CD4-positive, alpha-beta memory T cell (primary cell): ENCODE data around the gene TMEM91. TPM values are rescaled to one million over a fixed set of nuclear protein-coding genes. Genes with fewer than 3 reads are reported as not detected.

Experiments
- CTCF ChIA-PET: fragments of 350-600 bp; sonication (Branson Sonifier 250); formaldehyde crosslinking; loops from one replicate; lab custom pipeline; 2021; ENCODE audit warnings: inconsistent platforms; ENCODE audit not compliant: partially characterized antibody; lab: Charles Lee
- POLR2A ChIA-PET: fragments of 350-600 bp; sonication (Branson Sonifier 250); formaldehyde crosslinking; loops from one replicate; lab custom pipeline; 2021; ENCODE audit not compliant: partially characterized antibody; lab: Charles Lee
- DNase-seq, 5 donors: peaks; one replicate each; pipeline versions ENCODE4 v3.0.0 to v3.0.0-alpha.2; 2020 to 2022; ENCODE audit warnings: mixed read lengths in 1 of 5
- H3K27ac ChIP-seq: one replicate; pipeline ENCODE4 v1.7.0; 2013; ENCODE audit warnings: low read depth, low read length
- H3K27me3 ChIP-seq: 2 replicates; pipeline ENCODE4 v1.7.0; 2013; ENCODE audit warnings: mild to moderate bottlenecking, low read length, moderate library complexity; ENCODE audit not compliant: insufficient read depth
- H3K36me3 ChIP-seq: 2 replicates; pipeline ENCODE4 v1.7.0; 2013; ENCODE audit warnings: mild to moderate bottlenecking, low read length, moderate library complexity; ENCODE audit not compliant: insufficient read depth
- H3K4me1 ChIP-seq: 2 replicates; pipeline ENCODE4 v1.7.0; 2013; ENCODE audit warnings: mild to moderate bottlenecking, low read length, moderate library complexity; ENCODE audit not compliant: insufficient read depth
- H3K4me3 ChIP-seq, 2 donors: one replicate each; pipeline ENCODE4 v1.7.0; 2013; ENCODE audit warnings: low read length in 2 of 2, mild to moderate bottlenecking in 1 of 2
- H3K9me3 ChIP-seq, 2 donors: one replicate each; pipeline ENCODE4 v1.7.0; 2013; ENCODE audit warnings: low read length in 2 of 2, control low read depth in 1 of 2; ENCODE audit not compliant: control insufficient read depth in 1 of 2
- H3K27ac Mint-ChIP-seq, 7 donors: one replicate each; pipeline ENCODE4 v1.8.0; 2020 to 2021; ENCODE audit warnings: mixed read lengths in 7 of 7, mild to moderate bottlenecking in 6 of 7, inconsistent platforms in 3 of 7, moderate library complexity in 3 of 7
- H3K27me3 Mint-ChIP-seq, 2 donors: one replicate each; pipeline ENCODE4 v1.8.0; 2020 to 2021; ENCODE audit warnings: mixed read lengths in 2 of 2
- H3K36me3 Mint-ChIP-seq, 2 donors: one replicate each; pipeline ENCODE4 v1.8.0; 2020 to 2021; ENCODE audit warnings: mixed read lengths in 2 of 2, inconsistent platforms in 1 of 2, mild to moderate bottlenecking in 1 of 2
- H3K4me1 Mint-ChIP-seq, 4 donors: one replicate each; pipeline ENCODE4 v1.8.0; 2020 to 2021; ENCODE audit warnings: mixed read lengths in 4 of 4, mild to moderate bottlenecking in 1 of 4
- H3K4me3 Mint-ChIP-seq, 8 donors: one replicate each; pipeline ENCODE4 v1.8.0; 2020 to 2021; ENCODE audit warnings: mixed read lengths in 8 of 8, mild to moderate bottlenecking in 7 of 8, moderate library complexity in 6 of 8, inconsistent platforms in 3 of 8
- H3K9me3 Mint-ChIP-seq, 8 donors: one replicate each; pipeline ENCODE4 v1.8.0; 2020 to 2021; ENCODE audit warnings: mixed read lengths in 8 of 8, mild to moderate bottlenecking in 5 of 8, inconsistent platforms in 3 of 8, moderate library complexity in 1 of 8
- intact Hi-C: fragments of 100-400 bp; cut with micrococcal nuclease; formaldehyde crosslinking; loops from one replicate; pipeline ENCODE4 v1.15.1; 2023
- polyA plus RNA-seq, 2 donors: library from polyadenylated mRNA; unstranded; fragments of 300-500 nt; fragmentation: Illumina TruSeq; gene quantifications; one replicate each; pipeline ENCODE4 v1.2.3, GENCODE V29; 2021
- total RNA-seq, 2 experiments: library from RNA; stranded (reverse); gene quantifications; one replicate each; pipeline ENCODE4 v1.2.3, GENCODE V29; 2021

TMEM91 gene
- total and polyA plus RNA-seq, 4 experiments from 2014 or later = 4.8 to 16.1 (median 9.6) TPM

GRCh38 chr19:41351339-41352245, 24.7 kb upstream of the TMEM91 start:
- Histone ChIP-seq H3K36me3 (peaks cover 12% of the 10 kb centered on the region), H3K4me1 (peaks cover 68% of the 10 kb centered on the region), H3K27me3 (no peaks in the 10 kb centered on the region), H3K4me3 (peak overlapping the region; percentile 68 to 88), H3K27ac (peak overlapping the region; percentile 91), H3K9me3 (no peaks in the 10 kb centered on the region)
- peaks cover 37 to 63% (median 49%) of the 10 kb centered on the region in 4 donors for H3K4me1 Mint-ChIP-seq
- peaks cover 10 to 48% of the 10 kb centered on the region in 2 donors for H3K36me3 Mint-ChIP-seq
- DNase-seq = peak; percentile 87 to 95 (median 90)
- peaks cover 0 to 6% (median 0%) of the 10 kb centered on the region in 8 donors for H3K9me3 Mint-ChIP-seq
- H3K27me3 Mint-ChIP-seq = no peaks in the 10 kb centered on the region
- peak overlapping the region; percentile 84 to 100 (median 99) for H3K4me3 Mint-ChIP-seq
- intact Hi-C loops = loop anchor here (1.0 to 5.0 kb wide), 6 partner anchors 11 to 201 kb away; partner anchors contain the start of genes B9D2 and CCDC97
- H3K27ac Mint-ChIP-seq = peak overlapping the region; percentile 89 to 99 (median 98)
- ChIA-PET CTCF (interaction anchor here (0.5 to 3.1 kb wide), 21 partner anchors 10 to 149 kb away, joined by 3 to 48 read pairs (median 5); partner anchors contain the start of genes B9D2 and CCDC97), POLR2A (interaction anchor here (0.6 to 13.8 kb wide), 29 partner anchors 9 to 746 kb away, joined by 3 to 273 read pairs (median 6); partner anchors contain the start of genes ACTMAP, B9D2, CCDC97 and DMAC2)

- Histone ChIP-seq H3K4me3 (peak overlapping the region; percentile 68 to 88), H3K27me3 (no peaks in the 10 kb centered on the region), H3K4me1 (peaks cover 69% of the 10 kb centered on the region), H3K36me3 (peaks cover 6% of the 10 kb centered on the region), H3K27ac (peak overlapping the region; percentile 91), H3K9me3 (no peaks in the 10 kb centered on the region)
- Mint-ChIP-seq H3K4me1 (peaks cover 43 to 67% (median 55%) of the 10 kb centered on the region in 4 donors), H3K9me3 (peaks cover 0 to 6% (median 0%) of the 10 kb centered on the region in 8 donors), H3K27me3 (no peaks in the 10 kb centered on the region), H3K4me3 (peak overlapping the region; percentile 84 to 100 (median 99)), H3K27ac (peak overlapping the region; percentile 89 to 99 (median 98)), H3K36me3 (peaks cover 10 to 48% of the 10 kb centered on the region in 2 donors)
- CTCF ChIA-PET = interaction anchor here (0.6 to 3.1 kb wide), 18 partner anchors 11 to 150 kb away, joined by 3 to 48 read pairs (median 6); partner anchors contain the start of genes B9D2 and CCDC97
- DNase-seq = no peak
- POLR2A ChIA-PET = interaction anchor here (0.8 to 13.8 kb wide), 27 partner anchors 8 to 747 kb away, joined by 3 to 273 read pairs (median 10); partner anchors contain the start of genes ACTMAP, B9D2, CCDC97 and DMAC2
- intact Hi-C loops = loop anchor here (1.0 to 5.0 kb wide), 3 partner anchors 12 to 200 kb away; partner anchors contain the start of gene CCDC97
These were observed 24.1 kb upstream of the TMEM91 start for GRCh38 chr19:41352279-41352608.

- Histone ChIP-seq H3K9me3 (no peaks in the 10 kb centered on the region), H3K4me3 (peak overlapping the region; percentile 68 to 88), H3K27me3 (no peaks in the 10 kb centered on the region), H3K4me1 (peaks cover 67% of the 10 kb centered on the region), H3K27ac (peak overlapping the region; percentile 91), H3K36me3 (peaks cover 3% of the 10 kb centered on the region)
- peaks cover 0 to 6% (median 0%) of the 10 kb centered on the region in 8 donors for H3K9me3 Mint-ChIP-seq
- ChIA-PET POLR2A (interaction anchor here (0.7 to 13.8 kb wide), 30 partner anchors 8 to 747 kb away, joined by 3 to 273 read pairs (median 6); partner anchors contain the start of genes ACTMAP, B9D2, CCDC97 and DMAC2), CTCF (interaction anchor here (0.6 to 3.1 kb wide), 16 partner anchors 12 to 150 kb away, joined by 3 to 48 read pairs (median 6); partner anchors contain the start of genes B9D2 and CCDC97)
- H3K27me3 Mint-ChIP-seq = no peaks in the 10 kb centered on the region
- H3K27ac Mint-ChIP-seq = peak overlapping the region; percentile 89 to 99 (median 99)
- peak; percentile 74 to 82 (median 75) for DNase-seq
- intact Hi-C loops = loop anchor here (1.0 to 5.0 kb wide), 4 partner anchors 13 to 199 kb away; partner anchors contain the start of genes BCKDHA, CCDC97 and EXOSC5
- peak overlapping the region; percentile 84 to 100 (median 99) for H3K4me3 Mint-ChIP-seq
- peaks cover 10 to 46% of the 10 kb centered on the region in 2 donors for H3K36me3 Mint-ChIP-seq
- peaks cover 48 to 71% (median 60%) of the 10 kb centered on the region in 4 donors for H3K4me1 Mint-ChIP-seq
These were observed 23.5 kb upstream of the TMEM91 start for GRCh38 chr19:41352609-41353465.

- Mint-ChIP-seq H3K4me1 (peaks cover 51 to 73% (median 61%) of the 10 kb centered on the region in 4 donors), H3K9me3 (peaks cover 0 to 6% (median 0%) of the 10 kb centered on the region in 8 donors), H3K36me3 (peaks cover 5 to 41% of the 10 kb centered on the region in 2 donors), H3K4me3 (peak within 1 kb of the TSS; percentile 90 to 100 (median 99)), H3K27ac (peak within 1 kb of the TSS; percentile 89 to 99 (median 98)), H3K27me3 (no peaks in the 10 kb centered on the region)
- H3K27ac ChIP-seq = peak within 1 kb of the TSS; percentile 91
- peak within 1 kb of the TSS; percentile 68 to 88 for H3K4me3 ChIP-seq
- ChIA-PET CTCF (interaction anchor here (1.6 to 3.1 kb wide), 9 partner anchors 7 to 57 kb away, joined by 4 to 48 read pairs (median 12); partner anchors contain the start of gene B9D2), POLR2A (interaction anchor here (0.7 to 13.8 kb wide), 18 partner anchors 9 to 576 kb away, joined by 3 to 273 read pairs (median 12); partner anchors contain the start of genes B9D2, CCDC97, DMAC2 and EXOSC5)
- peak; percentile 93 to 95 (median 94) for DNase-seq
- H3K9me3 ChIP-seq = no peaks in the 10 kb centered on the region
- H3K36me3 ChIP-seq = no peaks in the 10 kb centered on the region
- intact Hi-C loops = loop anchor here (1.0 to 5.0 kb wide), 5 partner anchors 10 to 199 kb away; partner anchors contain the start of genes BCKDHA and EXOSC5
- H3K4me1 ChIP-seq = peaks cover 68% of the 10 kb centered on the region
- no peaks in the 10 kb centered on the region for H3K27me3 ChIP-seq
These were observed 22.6 kb upstream of the TMEM91 start, which contains the start of gene TGFB1 for GRCh38 chr19:41353466-41354342. TGFB1 (minus strand) TSS chr19:41353922; CDS start chr19:41353044, 878 bp downstream.

GRCh38 chr19:41354343-41354953, 21.9 kb upstream of the TMEM91 start:
- H3K36me3 ChIP-seq = no peaks in the 10 kb centered on the region
- H3K36me3 Mint-ChIP-seq = peaks cover 0 to 36% of the 10 kb centered on the region in 2 donors
- H3K4me1 ChIP-seq = peaks cover 64% of the 10 kb centered on the region
- H3K4me1 Mint-ChIP-seq = peaks cover 44 to 69% (median 56%) of the 10 kb centered on the region in 4 donors
- peak overlapping the region; percentile 91 for H3K27ac ChIP-seq
- H3K4me3 Mint-ChIP-seq = peak overlapping the region; percentile 68 to 90 (median 81)
- H3K27me3 Mint-ChIP-seq = no peaks in the 10 kb centered on the region
- H3K27ac Mint-ChIP-seq = peak overlapping the region; percentile 89 to 99 (median 96)
- ChIA-PET CTCF (interaction anchor here (0.6 to 3.4 kb wide), 11 partner anchors 8 to 150 kb away, joined by 3 to 30 read pairs (median 5); partner anchors contain the start of gene B9D2), POLR2A (interaction anchor here (0.9 to 13.8 kb wide), 6 partner anchors 8 to 90 kb away, joined by 3 to 273 read pairs (median 160); partner anchors contain the start of genes B9D2, CCDC97 and HNRNPUL1)
- H3K9me3 ChIP-seq = no peaks in the 10 kb centered on the region
- intact Hi-C loops = loop anchor here (1.0 to 5.0 kb wide), 4 partner anchors 9 to 198 kb away; no protein-coding TSS in a partner anchor
- DNase-seq = peak in 1 of 5 donors; percentile 51
- H3K4me3 ChIP-seq = no peak overlapping the region
- H3K27me3 ChIP-seq = no peaks in the 10 kb centered on the region
- peaks cover 0 to 6% (median 0%) of the 10 kb centered on the region in 8 donors for H3K9me3 Mint-ChIP-seq
